Fibroblast of lung (primary cell): ENCODE results near the gene MTA1. TPM values are rescaled to one million over a fixed set of nuclear protein-coding genes. Genes with fewer than 3 reads are reported as not detected.

Experiments used
- DNase-seq, 2 donors: peaks; one replicate each; pipeline versions ENCODE4 v3.0.0 to v3.0.0-alpha.2; 2010; ENCODE audit warnings: low read depth in 2 of 2
- H2AFZ ChIP-seq: 2 replicates; pipeline ENCODE4 v1.5.1; 2012; ENCODE audit warnings: low read length, control low read depth, inconsistent platforms
- H3K27ac ChIP-seq: 2 replicates; pipeline ENCODE4 v1.5.1; 2011; ENCODE audit warnings: low read length, control low read depth; ENCODE audit not compliant: insufficient read depth
- H3K27me3 ChIP-seq: 2 replicates; pipeline ENCODE4 v1.5.1; 2011; ENCODE audit warnings: mild to moderate bottlenecking, low read length; ENCODE audit not compliant: control insufficient read depth, insufficient read depth
- H3K36me3 ChIP-seq: 2 replicates; pipeline ENCODE4 v1.5.1; 2011; ENCODE audit warnings: low read length; ENCODE audit not compliant: control insufficient read depth, insufficient read depth
- H3K4me1 ChIP-seq: 2 replicates; pipeline ENCODE4 v1.5.1; 2011; ENCODE audit warnings: low read length; ENCODE audit not compliant: control insufficient read depth, insufficient read depth; ENCODE audit errors: extremely low read depth
- H3K4me2 ChIP-seq: 2 replicates; pipeline ENCODE4 v1.5.1; 2011; ENCODE audit warnings: low read length, control low read depth; ENCODE audit not compliant: insufficient read depth; ENCODE audit errors: extremely low read depth
- H3K4me3 ChIP-seq, 4 experiments: fragments of 200-600 bp in 1 of 4; sonication (generic) in 1 of 4; replicated peaks in 1 of 4; 2 replicates each; pipeline ENCODE4 v1.5.1; 2011 to 2016; ENCODE audit warnings: low read length in 4 of 4, low read depth in 3 of 4, mild to moderate bottlenecking in 3 of 4, control low read depth in 2 of 4, inconsistent platforms in 1 of 4, mixed read lengths in 1 of 4; ENCODE audit not compliant: insufficient read depth in 1 of 4; ENCODE audit errors: control extremely low read depth in 1 of 4
- H3K79me2 ChIP-seq: 2 replicates; pipeline ENCODE4 v1.5.1; 2012; ENCODE audit warnings: mild to moderate bottlenecking, low read length, inconsistent platforms; ENCODE audit not compliant: control insufficient read depth, insufficient read depth
- H3K9ac ChIP-seq: 2 replicates; pipeline ENCODE4 v1.5.1; 2011; ENCODE audit warnings: mild to moderate bottlenecking, low read length, control low read depth; ENCODE audit not compliant: insufficient read depth
- H3K9me3 ChIP-seq: 2 replicates; pipeline ENCODE4 v1.5.1; 2012; ENCODE audit warnings: low read depth, low read length; ENCODE audit not compliant: control insufficient read depth, insufficient read depth
- H4K20me1 ChIP-seq: 2 replicates; pipeline ENCODE4 v1.5.1; 2011; ENCODE audit warnings: low read length; ENCODE audit not compliant: control insufficient read depth, insufficient read depth; ENCODE audit errors: extremely low read depth
- CTCF ChIP-seq, 2 donors: IDR thresholded peaks in 1 of 2; conservative IDR thresholded peaks in 1 of 2; 1 replicate in 1 of 2; 2 replicates in 1 of 2; pipeline ENCODE4 v1.5.1; 2011 to 2012; ENCODE audit warnings: low read length in 2 of 2, control low read depth in 1 of 2, inconsistent platforms in 1 of 2, low read depth in 1 of 2, mild to moderate bottlenecking in 1 of 2
- EZH2 ChIP-seq: IDR thresholded peaks from 2 replicates; pipeline ENCODE4 v1.5.1; 2012; ENCODE audit warnings: low read length, control low read depth, mild to moderate bottlenecking; ENCODE audit errors: missing control alignments
- polyA plus RNA-seq, 2 donors: library from polyadenylated mRNA; depleted of rRNA in 1 of 2; stranded (reverse) in 1 of 2; unstranded in 1 of 2; fragments of >200 nt; gene quantifications; 2 replicates each; pipeline ENCODE4 v1.2.1, GENCODE V29; 2011 to 2012; ENCODE audit warnings: missing spikeins in 1 of 2
- total RNA-seq: library from RNA; depleted of rRNA; stranded (reverse); fragments of >200 nt; gene quantifications from 2 replicates; pipeline ENCODE4 v1.2.1, GENCODE V29; 2014

Gene MTA1
- total and polyA plus RNA-seq, 2 donors (not counting 1 experiment from before 2014, with no cell fraction given): 28.6 to 29.7 TPM

DNA sequence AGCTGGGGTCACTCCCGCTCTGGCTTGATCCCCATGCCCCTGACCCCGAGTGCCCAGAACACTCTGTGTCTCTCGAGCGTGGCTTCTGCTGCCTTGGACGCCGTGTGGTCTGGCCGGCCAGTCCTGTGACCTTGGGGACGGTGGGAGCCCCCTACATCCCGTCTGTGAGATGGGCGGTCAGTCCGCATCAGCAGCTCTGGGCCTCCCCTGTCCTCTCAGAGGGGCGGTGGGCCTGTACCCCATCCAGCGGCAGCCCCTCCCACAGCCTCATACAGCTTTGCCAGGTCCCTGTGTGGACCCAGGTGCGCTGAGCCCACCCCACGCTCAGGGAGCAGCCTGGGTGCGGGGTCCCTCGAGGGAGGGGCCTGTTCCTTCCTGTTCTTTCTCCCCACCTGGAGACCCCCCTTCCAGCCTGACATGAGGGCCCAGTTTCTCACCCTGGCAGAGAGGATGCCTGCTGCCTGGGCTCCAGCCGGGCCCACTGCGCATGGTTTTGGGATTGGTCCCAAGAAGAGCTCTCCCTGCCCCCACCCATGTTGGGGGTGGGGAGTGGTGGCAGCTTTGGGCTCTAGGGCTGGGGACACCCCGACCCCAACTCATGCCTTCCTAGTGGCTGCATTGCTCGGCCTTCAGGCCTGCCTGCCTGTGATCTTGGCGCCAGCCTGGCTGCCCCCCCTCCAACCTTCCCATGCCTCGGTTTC is 1.5 kb downstream of the MTA1 start:
- no peaks in the 10 kb centered on the region for H3K27me3 ChIP-seq
- H3K4me1 ChIP-seq: peaks cover 11% of the 10 kb centered on the region
- H3K4me2 ChIP-seq: peak overlapping the region; percentile 96
- peak overlapping the region; percentile 1 for H3K27ac ChIP-seq
- TF ChIP-seq EZH2 (no peak), CTCF (conservative IDR thresholded peaks at IDR 0.05 in 1 of 2, IDR thresholded peaks at IDR 0.05 in 1 of 2; ENCODE audit: low read depth in 1 of 2, low read length in 2 of 2) (no peak)
- H3K79me2 ChIP-seq: peaks cover 56% of the 10 kb centered on the region
- H3K9me3 ChIP-seq: no peaks in the 10 kb centered on the region
- H3K4me3 ChIP-seq: peak overlapping the region; percentile 69 to 80 (median 80)
- H4K20me1 ChIP-seq: no peaks in the 10 kb centered on the region
- peak overlapping the region; percentile 71 for H3K9ac ChIP-seq
- no peak overlapping the region for H2AFZ ChIP-seq
- no peak for DNase-seq
- no peaks in the 10 kb centered on the region for H3K36me3 ChIP-seq

DNA sequence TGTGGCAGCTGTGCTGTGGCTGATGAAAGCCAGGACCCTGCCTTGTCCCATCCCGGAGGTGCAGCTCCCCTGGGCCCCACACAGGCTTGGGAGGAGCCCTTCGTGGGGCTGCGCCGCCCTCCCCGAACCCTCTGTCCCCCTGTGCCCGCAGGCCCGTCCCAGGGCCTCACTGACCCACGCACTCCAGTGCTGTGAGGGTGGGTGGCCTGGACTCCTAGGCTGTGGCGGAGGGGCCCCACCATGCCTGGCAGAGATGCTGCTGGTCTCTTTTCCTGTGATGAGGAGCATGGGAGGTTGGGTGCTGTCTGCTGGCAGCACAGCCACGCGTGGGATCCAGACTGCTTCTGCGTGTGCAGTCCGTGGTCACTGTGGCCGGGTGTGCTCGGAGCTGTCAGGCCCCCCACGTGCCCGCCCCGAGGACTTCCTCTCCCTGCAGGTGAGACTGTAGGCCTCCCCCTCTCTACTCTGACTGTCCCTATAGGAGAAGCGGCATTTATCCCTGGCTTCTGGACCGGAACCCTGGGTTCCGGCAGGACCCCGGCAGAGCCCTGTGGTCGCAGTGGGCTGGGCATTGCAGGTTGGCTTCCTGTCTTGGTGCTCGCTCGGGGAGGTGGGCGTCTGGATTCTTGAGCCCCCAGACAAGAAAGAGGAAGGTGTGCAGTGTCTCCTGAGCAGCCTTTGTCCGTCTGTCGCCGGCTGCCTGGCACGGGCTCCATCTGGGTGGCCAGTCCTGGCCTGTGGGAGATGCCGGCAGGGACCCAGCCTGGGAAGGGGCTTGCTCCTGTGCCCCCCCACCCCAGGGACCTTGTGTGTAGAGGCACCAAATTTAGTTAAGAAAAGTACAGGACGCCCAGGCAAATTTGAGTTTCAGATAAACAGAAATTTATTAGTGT is 2.3 kb downstream of the MTA1 start:
- peak overlapping the region in 3 of 4 experiments; percentile 69 to 80 (median 79) for H3K4me3 ChIP-seq
- peak overlapping the region; percentile 96 for H3K4me2 ChIP-seq
- H3K9ac ChIP-seq: no peak overlapping the region

More for the DNA sequence above, 2.3 kb downstream of the MTA1 start:
- H3K4me1 ChIP-seq: peaks cover 11% of the 10 kb centered on the region
- no peaks in the 10 kb centered on the region for H4K20me1 ChIP-seq
- H3K79me2 ChIP-seq: peaks cover 63% of the 10 kb centered on the region
- no peak overlapping the region for H3K27ac ChIP-seq
- no peaks in the 10 kb centered on the region for H3K27me3 ChIP-seq
- no peaks in the 10 kb centered on the region for H3K9me3 ChIP-seq
- DNase-seq: no peak
- TF ChIP-seq EZH2: no peak
- no peak for TF ChIP-seq CTCF (conservative IDR thresholded peaks at IDR 0.05 in 1 of 2, IDR thresholded peaks at IDR 0.05 in 1 of 2; ENCODE audit: low read depth in 1 of 2, low read length in 2 of 2)
- no peak overlapping the region for H2AFZ ChIP-seq
- H3K36me3 ChIP-seq: peaks cover 1% of the 10 kb centered on the region
